ENCODE data around the gene HNRNPAB. TPM values are rescaled to one million over a fixed set of nuclear protein-coding genes. Genes with fewer than 3 reads are reported as not detected.
"Not testable (repeated sequence)": the region's sequence is repeated elsewhere in the genome, so short reads cannot be mapped to it uniquely, and the experiment has no call there.

HNRNPAB gene
- total RNA-seq, 4 donors from 2014 or later = 57.0 to 113 (median 83.1) TPM

DNA sequence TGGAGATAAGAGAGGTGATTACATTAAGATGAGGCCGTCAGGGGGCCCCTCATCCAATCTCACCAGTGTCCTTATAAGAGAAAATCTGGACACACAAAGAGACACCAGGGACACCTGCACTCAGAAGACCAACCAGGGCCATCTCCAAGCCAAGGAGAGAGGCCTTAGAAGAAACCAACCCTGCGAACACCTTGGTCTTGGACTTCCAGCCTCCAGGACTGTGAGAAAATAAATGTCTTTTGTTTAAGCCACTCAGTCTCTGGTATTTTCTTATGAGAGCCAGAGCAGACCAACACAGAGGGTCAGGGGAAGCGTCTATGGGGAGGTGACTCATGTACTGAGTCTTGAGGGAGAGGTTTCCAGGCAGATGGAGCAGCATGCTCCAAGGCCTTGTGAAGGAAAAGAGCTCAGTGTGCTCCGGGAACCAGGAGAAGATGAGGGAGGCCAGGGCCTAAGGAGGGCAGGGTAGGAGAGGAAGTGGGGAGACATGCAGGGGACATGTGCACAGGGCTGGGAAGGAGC is 22.9 kb downstream of the HNRNPAB start:
- TF ChIP-seq, protein P1, sequence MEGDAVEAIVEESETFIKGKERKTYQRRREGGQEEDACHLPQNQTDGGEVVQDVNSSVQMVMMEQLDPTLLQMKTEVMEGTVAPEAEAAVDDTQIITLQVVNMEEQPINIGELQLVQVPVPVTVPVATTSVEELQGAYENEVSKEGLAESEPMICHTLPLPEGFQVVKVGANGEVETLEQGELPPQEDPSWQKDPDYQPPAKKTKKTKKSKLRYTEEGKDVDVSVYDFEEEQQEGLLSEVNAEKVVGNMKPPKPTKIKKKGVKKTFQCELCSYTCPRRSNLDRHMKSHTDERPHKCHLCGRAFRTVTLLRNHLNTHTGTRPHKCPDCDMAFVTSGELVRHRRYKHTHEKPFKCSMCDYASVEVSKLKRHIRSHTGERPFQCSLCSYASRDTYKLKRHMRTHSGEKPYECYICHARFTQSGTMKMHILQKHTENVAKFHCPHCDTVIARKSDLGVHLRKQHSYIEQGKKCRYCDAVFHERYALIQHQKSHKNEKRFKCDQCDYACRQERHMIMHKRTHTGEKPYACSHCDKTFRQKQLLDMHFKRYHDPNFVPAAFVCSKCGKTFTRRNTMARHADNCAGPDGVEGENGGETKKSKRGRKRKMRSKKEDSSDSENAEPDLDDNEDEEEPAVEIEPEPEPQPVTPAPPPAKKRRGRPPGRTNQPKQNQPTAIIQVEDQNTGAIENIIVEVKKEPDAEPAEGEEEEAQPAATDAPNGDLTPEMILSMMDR (IDR thresholded peaks at IDR 0.05) = no peak
- TF ChIP-seq POLR2AphosphoS5 (IDR thresholded peaks at IDR 0.05) (no peak), POLR2A (IDR thresholded peaks at IDR 0.05) (no peak)
- H3K9me3 ChIP-seq = no peaks in the 10 kb centered on the region
- no peak for DNase-seq (ENCODE audit: low spot score in 2 of 2)
- peaks cover 65% of the 10 kb centered on the region for H3K36me3 ChIP-seq
- no peak overlapping the region for H3K4me3 ChIP-seq
- no peak overlapping the region for H3K27ac ChIP-seq
- WGBS = 84% methylated on average over 4 of the region's 4 CpGs
- H3K4me1 ChIP-seq = peaks cover 31% of the 10 kb centered on the region
- H3K27me3 ChIP-seq = no peaks in the 10 kb centered on the region

DNA sequence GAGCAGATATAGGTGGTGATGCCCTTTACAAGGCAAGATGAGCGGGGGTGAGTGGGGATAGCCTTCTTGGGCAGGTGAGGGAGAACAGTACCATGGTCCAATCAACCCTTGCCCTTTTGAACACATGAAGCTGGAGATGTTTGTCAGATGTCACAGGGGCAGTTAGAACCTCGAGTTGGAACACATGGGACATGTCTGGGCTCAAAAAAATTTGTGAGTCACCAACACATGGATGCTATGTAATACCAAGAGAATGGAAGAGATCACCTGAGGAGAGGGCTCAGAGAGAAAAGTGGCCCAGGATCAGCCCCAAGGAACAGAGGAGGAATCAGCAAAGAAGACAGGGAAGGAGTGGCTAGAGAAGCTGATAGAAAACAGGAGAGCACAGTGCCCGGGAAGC is 23.6 kb downstream of the HNRNPAB start:
- DNase-seq (ENCODE audit: low spot score in 2 of 2) = no peak
- TF ChIP-seq EP300 (IDR thresholded peaks at IDR 0.05) (no peak), POLR2AphosphoS5 (IDR thresholded peaks at IDR 0.05) (no peak), POLR2A (IDR thresholded peaks at IDR 0.05) (no peak)
- TF ChIP-seq, protein P1 (IDR thresholded peaks at IDR 0.05) = no peak
- H3K36me3 ChIP-seq = peaks cover 60% of the 10 kb centered on the region
- 77% methylated on average over 3 of the region's 3 CpGs for WGBS
- H3K4me3 ChIP-seq = no peak overlapping the region
- H3K4me1 ChIP-seq = peaks cover 33% of the 10 kb centered on the region
- H3K27ac ChIP-seq = no peak overlapping the region
- H3K27me3 ChIP-seq = no peaks in the 10 kb centered on the region
- no peaks in the 10 kb centered on the region for H3K9me3 ChIP-seq

- Histone ChIP-seq H3K27ac (no peak overlapping the region), H3K9me3 (no peaks in the 10 kb centered on the region), H3K27me3 (no peaks in the 10 kb centered on the region), H3K4me3 (no peak overlapping the region), H3K4me1 (peaks cover 35% of the 10 kb centered on the region), H3K36me3 (peaks cover 60% of the 10 kb centered on the region)
- no peak for DNase-seq (ENCODE audit: low spot score in 2 of 2)
- 94% methylated on average over 11 of the region's 11 CpGs for WGBS
- no peak for TF ChIP-seq POLR2AphosphoS5 (IDR thresholded peaks at IDR 0.05)
- no peak for TF ChIP-seq POLR2A (IDR thresholded peaks at IDR 0.05)
- no peak for TF ChIP-seq EP300 (IDR thresholded peaks at IDR 0.05)
These were observed 24.3 kb downstream of the HNRNPAB start for GRCh38 chr5:178228609-178229008.

- DNase-seq (ENCODE audit: low spot score in 2 of 2); H3K9me3 ChIP-seq; H3K27ac ChIP-seq; H3K4me3 ChIP-seq; H3K27me3 ChIP-seq: not testable (repeated sequence)
- 96% methylated on average over 13 of the region's 13 CpGs for WGBS
- Histone ChIP-seq H3K4me1 (peaks cover 35% of the 10 kb centered on the region), H3K36me3 (peaks cover 60% of the 10 kb centered on the region)
These were observed 24.8 kb downstream of the HNRNPAB start for GRCh38 chr5:178229111-178229510.

GRCh38 chr5:178229861-178230260 is 25.5 kb downstream of the HNRNPAB start:
- Histone ChIP-seq H3K4me3 (no peak overlapping the region), H3K9me3 (no peaks in the 10 kb centered on the region), H3K27ac (no peak overlapping the region), H3K27me3 (no peaks in the 10 kb centered on the region), H3K36me3 (peaks cover 54% of the 10 kb centered on the region), H3K4me1 (peaks cover 40% of the 10 kb centered on the region)
- no peak for DNase-seq (ENCODE audit: low spot score in 2 of 2)
- WGBS = 83% methylated on average over 6 of the region's 10 CpGs
- no peak for TF ChIP-seq POLR2A (IDR thresholded peaks at IDR 0.05)
- no peak for TF ChIP-seq EP300 (IDR thresholded peaks at IDR 0.05)
- TF ChIP-seq, protein P1 (IDR thresholded peaks at IDR 0.05) = no peak
- TF ChIP-seq POLR2AphosphoS5 (IDR thresholded peaks at IDR 0.05) = no peak

DNA sequence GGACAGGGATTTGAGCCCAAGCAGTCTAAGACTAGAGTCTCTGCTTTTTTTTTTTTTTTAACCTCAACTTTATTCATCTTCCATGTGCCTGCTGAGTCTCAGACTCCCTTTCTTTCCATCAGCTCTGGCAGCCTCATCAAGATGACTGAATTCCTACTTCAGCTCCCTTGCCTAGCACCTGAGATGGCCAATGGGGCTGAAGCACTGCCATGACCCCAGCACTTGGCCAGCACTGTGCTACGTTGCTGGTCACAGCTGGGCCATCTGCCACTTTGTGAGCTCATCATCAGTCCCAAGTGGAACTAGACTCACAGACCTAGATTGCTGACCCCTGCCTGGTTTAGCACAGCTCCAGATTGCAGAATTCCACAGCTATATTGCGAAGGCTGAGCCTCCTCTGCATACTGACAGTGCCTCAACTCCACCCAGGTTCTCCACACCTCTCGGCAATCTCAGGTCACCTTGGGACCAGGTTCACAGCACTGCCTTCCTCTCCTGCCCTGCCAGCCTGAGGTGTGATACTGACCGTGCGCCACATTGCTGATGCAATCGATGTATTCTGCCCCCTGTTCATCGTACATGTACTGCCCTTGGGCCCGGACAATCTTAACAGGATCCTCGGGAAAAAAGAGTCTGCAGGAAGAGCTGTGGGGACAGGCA is 26.7 kb downstream of the HNRNPAB start:
- no peak for DNase-seq (ENCODE audit: low spot score in 2 of 2)
- Histone ChIP-seq H3K9me3 (no peaks in the 10 kb centered on the region), H3K27ac (no peak overlapping the region), H3K27me3 (no peaks in the 10 kb centered on the region), H3K4me3 (peak overlapping the region; percentile 80), H3K4me1 (peaks cover 44% of the 10 kb centered on the region), H3K36me3 (peaks cover 42% of the 10 kb centered on the region)
- WGBS = 76% methylated on average over 8 of the region's 9 CpGs
- TF ChIP-seq, protein P1 (IDR thresholded peaks at IDR 0.05) = no peak
- TF ChIP-seq EP300 (IDR thresholded peaks at IDR 0.05) (no peak), POLR2A (IDR thresholded peaks at IDR 0.05) (no peak), POLR2AphosphoS5 (IDR thresholded peaks at IDR 0.05) (no peak)
